ENCODE data around the gene OSBPL7. TPM values are rescaled to one million over a fixed set of nuclear protein-coding genes. Genes with fewer than 3 reads are reported as not detected.

The OSBPL7 gene
- total RNA-seq, 2 experiments from 2014 or later = 14.7 to 15.6 TPM

GRCh38 chr17:47810901-47811635, 10.5 kb downstream of the OSBPL7 start:
- Mint-ChIP-seq H3K4me3 (no peak overlapping the region), H3K27me3 (no peaks in the 10 kb centered on the region), H3K4me1 (ENCODE audit: low read depth) (peaks cover 9% of the 10 kb centered on the region), H3K9me3 (no peaks in the 10 kb centered on the region), H3K27ac (no peak overlapping the region), H3K36me3 (peaks cover 24% of the 10 kb centered on the region)
- CTCF ChIA-PET = no interaction called here
- POLR2A ChIA-PET = no interaction called here
- DNase-seq = no peak
- intact Hi-C loops (cut with micrococcal nuclease) = no loop called here

GRCh38 chr17:47810200-47810821, 11.3 kb downstream of the OSBPL7 start:
- H3K4me3 Mint-ChIP-seq = no peak overlapping the region
- H3K27ac Mint-ChIP-seq = peak overlapping the region; percentile 62
- CTCF ChIA-PET = interaction anchor here (1.1 to 1.2 kb wide), 2 partner anchors 20 to 106 kb away, joined by 3 to 4 read pairs; no protein-coding TSS in a partner anchor
- H3K36me3 Mint-ChIP-seq = peaks cover 24% of the 10 kb centered on the region
- intact Hi-C loops (cut with micrococcal nuclease) = no loop called here
- POLR2A ChIA-PET = interaction anchor here (1.2 to 1.3 kb wide), 2 partner anchors 11 to 116 kb away, joined by 4 read pairs; partner anchors contain the start of genes OSBPL7 and TBKBP1
- H3K9me3 Mint-ChIP-seq = no peaks in the 10 kb centered on the region
- DNase-seq = peak; percentile 74
- H3K27me3 Mint-ChIP-seq = no peaks in the 10 kb centered on the region
- H3K4me1 Mint-ChIP-seq (ENCODE audit: low read depth) = peaks cover 9% of the 10 kb centered on the region

GRCh38 chr17:47808830-47809480, 12.6 kb downstream of the OSBPL7 start:
- Mint-ChIP-seq H3K36me3 (peaks cover 24% of the 10 kb centered on the region), H3K27me3 (no peaks in the 10 kb centered on the region), H3K4me3 (no peak overlapping the region), H3K27ac (no peak overlapping the region), H3K9me3 (no peaks in the 10 kb centered on the region), H3K4me1 (ENCODE audit: low read depth) (peaks cover 9% of the 10 kb centered on the region)
- DNase-seq = no peak
- intact Hi-C loops (cut with micrococcal nuclease) = no loop called here
- ChIA-PET CTCF (no interaction called here), POLR2A (no interaction called here)

- Mint-ChIP-seq H3K9me3 (no peaks in the 10 kb centered on the region), H3K27me3 (no peaks in the 10 kb centered on the region), H3K4me1 (ENCODE audit: low read depth) (peaks cover 9% of the 10 kb centered on the region), H3K4me3 (no peak overlapping the region), H3K36me3 (peaks cover 24% of the 10 kb centered on the region), H3K27ac (no peak overlapping the region)
- intact Hi-C loops (cut with micrococcal nuclease) = no loop called here
- DNase-seq = no peak
- ChIA-PET CTCF (no interaction called here), POLR2A (no interaction called here)
Measured at GRCh38 chr17:47808036-47808829, 13.4 kb downstream of the OSBPL7 start.

- Mint-ChIP-seq H3K9me3 (no peaks in the 10 kb centered on the region), H3K27me3 (no peaks in the 10 kb centered on the region), H3K36me3 (peaks cover 21% of the 10 kb centered on the region), H3K27ac (no peak overlapping the region), H3K4me3 (no peak overlapping the region), H3K4me1 (ENCODE audit: low read depth) (peaks cover 9% of the 10 kb centered on the region)
- DNase-seq = no peak
- intact Hi-C loops (cut with micrococcal nuclease) = no loop called here
- ChIA-PET POLR2A (no interaction called here), CTCF (no interaction called here)
Measured at GRCh38 chr17:47807421-47807820, 14.2 kb downstream of the OSBPL7 start.

- no peak for DNase-seq
- intact Hi-C loops (cut with micrococcal nuclease) = no loop called here
- CTCF ChIA-PET = no interaction called here
- Mint-ChIP-seq H3K9me3 (no peaks in the 10 kb centered on the region), H3K36me3 (peaks cover 18% of the 10 kb centered on the region), H3K4me3 (no peak overlapping the region), H3K27ac (no peak overlapping the region), H3K4me1 (ENCODE audit: low read depth) (peaks cover 9% of the 10 kb centered on the region), H3K27me3 (no peaks in the 10 kb centered on the region)
- POLR2A ChIA-PET = no interaction called here
Measured at GRCh38 chr17:47806913-47807255, 14.7 kb downstream of the OSBPL7 start.

GRCh38 chr17:47806026-47806912, 15.3 kb downstream of the OSBPL7 start:
- DNase-seq = no peak
- intact Hi-C loops (cut with micrococcal nuclease) = no loop called here
- no peak overlapping the region for H3K27ac Mint-ChIP-seq
- CTCF ChIA-PET = no interaction called here
- peaks cover 17% of the 10 kb centered on the region for H3K36me3 Mint-ChIP-seq
- POLR2A ChIA-PET = no interaction called here
- peaks cover 9% of the 10 kb centered on the region for H3K4me1 Mint-ChIP-seq (ENCODE audit: low read depth)
- no peaks in the 10 kb centered on the region for H3K27me3 Mint-ChIP-seq
- no peaks in the 10 kb centered on the region for H3K9me3 Mint-ChIP-seq
- no peak overlapping the region for H3K4me3 Mint-ChIP-seq

- intact Hi-C loops (cut with micrococcal nuclease) = loop anchor here (5.0 kb wide), 2 partner anchors 62 to 107 kb away; no protein-coding TSS in a partner anchor
- Mint-ChIP-seq H3K9me3 (no peaks in the 10 kb centered on the region), H3K27ac (no peak overlapping the region), H3K4me3 (no peak overlapping the region), H3K4me1 (ENCODE audit: low read depth) (no peaks in the 10 kb centered on the region), H3K27me3 (no peaks in the 10 kb centered on the region), H3K36me3 (peaks cover 8% of the 10 kb centered on the region)
- DNase-seq = no peak
- CTCF ChIA-PET = interaction anchor here (0.7 to 1.1 kb wide), 2 partner anchors 104 to 1254 kb away, joined by 3 to 4 read pairs; no protein-coding TSS in a partner anchor
- POLR2A ChIA-PET = no interaction called here
Measured at GRCh38 chr17:47804461-47804860, 17.1 kb downstream of the OSBPL7 start.

GRCh38 chr17:47803751-47804150, 17.8 kb downstream of the OSBPL7 start:
- no peak overlapping the region for H3K4me3 Mint-ChIP-seq
- POLR2A ChIA-PET = no interaction called here
- no peak for DNase-seq
- no peaks in the 10 kb centered on the region for H3K9me3 Mint-ChIP-seq
- no peak overlapping the region for H3K27ac Mint-ChIP-seq
- CTCF ChIA-PET = interaction anchor here (0.7 to 1.1 kb wide), 2 partner anchors 103 to 1255 kb away, joined by 3 to 4 read pairs; no protein-coding TSS in a partner anchor
- H3K27me3 Mint-ChIP-seq = no peaks in the 10 kb centered on the region
- intact Hi-C loops (cut with micrococcal nuclease) = loop anchor here (2.0 to 5.0 kb wide), 3 partner anchors 27 to 106 kb away; no protein-coding TSS in a partner anchor
- peaks cover 8% of the 10 kb centered on the region for H3K36me3 Mint-ChIP-seq
- H3K4me1 Mint-ChIP-seq (ENCODE audit: low read depth) = no peaks in the 10 kb centered on the region

GRCh38 chr17:47803201-47803600, 18.4 kb downstream of the OSBPL7 start:
- no peaks in the 10 kb centered on the region for H3K27me3 Mint-ChIP-seq
- no peaks in the 10 kb centered on the region for H3K9me3 Mint-ChIP-seq
- H3K36me3 Mint-ChIP-seq = peaks cover 8% of the 10 kb centered on the region
- H3K4me1 Mint-ChIP-seq (ENCODE audit: low read depth) = no peaks in the 10 kb centered on the region
- CTCF ChIA-PET = interaction anchor here (0.7 to 2.3 kb wide), 3 partner anchors 60 to 104 kb away, joined by 3 to 13 read pairs (median 6); no protein-coding TSS in a partner anchor
- intact Hi-C loops (cut with micrococcal nuclease) = loop anchor here (2.0 to 5.0 kb wide), 3 partner anchors 26 to 106 kb away; no protein-coding TSS in a partner anchor
- no peak overlapping the region for H3K27ac Mint-ChIP-seq
- POLR2A ChIA-PET = interaction anchor here (0.7 kb wide), 1 partner anchor 29 kb away, joined by 3 read pairs; no protein-coding TSS in a partner anchor
- DNase-seq = no peak
- H3K4me3 Mint-ChIP-seq = no peak overlapping the region

All from activated CD4-positive, alpha-beta memory T cell treated with anti-CD3 and anti-CD28 coated beads for 36 hours (primary cell).